Liver (tissue), 9 donors: ENCODE results near the gene WFS1. TPM values are rescaled to one million over a fixed set of nuclear protein-coding genes. Genes with fewer than 3 reads are reported as not detected.

Experiments
- DNase-seq: peaks from one replicate; pipeline ENCODE4 v3.0.0-alpha.2; 2017; ENCODE audit warnings: low spot score
- H3K27ac ChIP-seq, 2 donors: one replicate each; pipeline ENCODE4 v1.7.0; 2013; ENCODE audit warnings: inconsistent platforms in 2 of 2, low read length in 2 of 2, control low read depth in 1 of 2, low read depth in 1 of 2, mild to moderate bottlenecking in 1 of 2
- H3K27me3 ChIP-seq, 4 donors: one replicate each; pipeline versions ENCODE4 v1.6.1 to v1.7.0; 2013; ENCODE audit warnings: low read length in 3 of 4, inconsistent platforms in 1 of 4, mild to moderate bottlenecking in 1 of 4, moderate library complexity in 1 of 4; ENCODE audit not compliant: control insufficient read depth in 4 of 4, insufficient read depth in 4 of 4
- H3K36me3 ChIP-seq, 4 donors: one replicate each; pipeline versions ENCODE4 v1.6.1 to v1.7.0; 2013; ENCODE audit warnings: low read length in 3 of 4, mild to moderate bottlenecking in 3 of 4, low read depth in 1 of 4, moderate library complexity in 1 of 4; ENCODE audit not compliant: control insufficient read depth in 4 of 4, insufficient read depth in 3 of 4
- H3K4me1 ChIP-seq, 4 donors: one replicate each; pipeline versions ENCODE4 v1.6.1 to v1.7.0; 2013; ENCODE audit warnings: low read length in 3 of 4, mild to moderate bottlenecking in 3 of 4, moderate library complexity in 1 of 4; ENCODE audit not compliant: control insufficient read depth in 4 of 4, insufficient read depth in 4 of 4
- H3K4me3 ChIP-seq, 3 donors: one replicate each; pipeline versions ENCODE4 v1.6.1 to v1.7.0; 2013; ENCODE audit warnings: low read length in 3 of 3, control low read depth in 1 of 3, low read depth in 1 of 3, mild to moderate bottlenecking in 1 of 3
- H3K9ac ChIP-seq, 2 donors: one replicate each; pipeline ENCODE4 v1.7.0; 2013; ENCODE audit warnings: low read length in 2 of 2, mild to moderate bottlenecking in 2 of 2, moderate library complexity in 2 of 2, control low read depth in 1 of 2, low read depth in 1 of 2
- H3K9me3 ChIP-seq, 4 donors: one replicate each; pipeline versions ENCODE4 v1.6.1 to v1.7.0; 2013; ENCODE audit warnings: low read length in 3 of 4; ENCODE audit not compliant: control insufficient read depth in 4 of 4
- ATF3 ChIP-seq: IDR thresholded peaks from 2 replicates; pipeline ENCODE4 v1.6.1; 2016; ENCODE audit warnings: antibody characterized with exemption
- EGR1 ChIP-seq, 2 donors: IDR thresholded peaks; 2 replicates each; pipeline ENCODE4 v1.6.1; 2016 to 2018; ENCODE audit warnings: antibody characterized with exemption in 2 of 2, low read depth in 2 of 2
- FOXA1 ChIP-seq: IDR thresholded peaks from 2 replicates; pipeline ENCODE4 v1.6.1; 2016; ENCODE audit warnings: antibody characterized with exemption
- GABPA ChIP-seq, 2 donors: IDR thresholded peaks in 1 of 2; conservative IDR thresholded peaks in 1 of 2; 2 replicates each; pipeline ENCODE4 v1.6.1; 2016; ENCODE audit warnings: antibody characterized with exemption in 2 of 2, mild to moderate bottlenecking in 1 of 2, moderate library complexity in 1 of 2
- HNF4A ChIP-seq, 2 donors: conservative IDR thresholded peaks; 2 replicates each; pipeline ENCODE4 v1.6.1; 2016; ENCODE audit warnings: antibody characterized with exemption in 2 of 2, mild to moderate bottlenecking in 2 of 2
- HNF4G ChIP-seq: IDR thresholded peaks from 2 replicates; pipeline ENCODE4 v1.6.1; 2016; ENCODE audit warnings: antibody characterized with exemption
- JUND ChIP-seq, 2 donors: IDR thresholded peaks; 2 replicates each; pipeline ENCODE4 v1.6.1; 2016; ENCODE audit warnings: antibody characterized with exemption in 2 of 2
- MAX ChIP-seq: IDR thresholded peaks from 2 replicates; pipeline ENCODE4 v1.6.1; 2016; ENCODE audit warnings: antibody characterized with exemption
- NR2F2 ChIP-seq: IDR thresholded peaks from 2 replicates; pipeline ENCODE4 v1.6.1; 2016; ENCODE audit warnings: antibody characterized with exemption
- RAD21 ChIP-seq, 2 donors: IDR thresholded peaks; 2 replicates each; pipeline ENCODE4 v1.6.1; 2016; ENCODE audit warnings: antibody characterized with exemption in 2 of 2, mild to moderate bottlenecking in 2 of 2
- REST ChIP-seq: IDR thresholded peaks from 2 replicates; pipeline ENCODE4 v1.6.1; 2016; ENCODE audit warnings: antibody characterized with exemption, mild to moderate bottlenecking
- RXRA ChIP-seq, 2 donors: IDR thresholded peaks; 2 replicates each; pipeline ENCODE4 v1.6.1; 2017 to 2018; ENCODE audit warnings: antibody characterized with exemption in 2 of 2, mild to moderate bottlenecking in 1 of 2
- SP1 ChIP-seq: IDR thresholded peaks from 2 replicates; pipeline ENCODE4 v1.6.1; 2018; ENCODE audit warnings: antibody characterized with exemption, mild to moderate bottlenecking
- TAF1 ChIP-seq: conservative IDR thresholded peaks from 2 replicates; pipeline ENCODE4 v1.6.1; 2016; ENCODE audit warnings: antibody characterized with exemption, mild to moderate bottlenecking
- YY1 ChIP-seq: IDR thresholded peaks from 2 replicates; pipeline ENCODE4 v1.6.1; 2016; ENCODE audit warnings: antibody characterized with exemption, mild to moderate bottlenecking
- ZBTB33 ChIP-seq: IDR thresholded peaks from 2 replicates; pipeline ENCODE4 v1.6.1; 2016; ENCODE audit warnings: antibody characterized with exemption
- WGBS: extraction: QIAGEN DNeasy Blood & Tissue Kit; methylation state at CpG from one replicate; pipeline ENCODE4 v1.1.7; 2013; 5-methylcytosine and 5-hydroxymethylcytosine counted together
- polyA plus RNA-seq, 2 donors: library from polyadenylated mRNA; stranded (reverse) in 1 of 2; unstranded in 1 of 2; fragments of 200-250 nt in 1 of 2; fragments of >200 nt in 1 of 2; fragmentation: Nextera tagmentation in 1 of 2; extraction: Ambion mirVana in 1 of 2; gene quantifications; one replicate each; pipeline versions ENCODE4 v1.2.1 to v1.2.3, GENCODE V29; 2013 to 2015
- total RNA-seq, 2 donors: library from RNA; depleted of rRNA; stranded (reverse); fragments of >200 nt; gene quantifications; one replicate each; pipeline ENCODE4 v1.2.3, GENCODE V29; 2014
- donor health status: healthy.
- donor health status: healthy.
- donor health status: healthy.
- donor health status: healthy.
- donor health status: healthy.

WFS1 gene
- total and polyA plus RNA-seq, 4 donors, result 6.0 to 23.9 (median 13.0) TPM

- TF ChIP-seq REST, result no peak
- no peak for TF ChIP-seq GABPA (IDR thresholded peaks at IDR 0.05 in 1 of 2, conservative IDR thresholded peaks at IDR 0.05 in 1 of 2)
- no peak for TF ChIP-seq FOXA1
- TF ChIP-seq HNF4G, result no peak
Observed at GRCh38 chr4:6335040-6335590, 65.5 kb downstream of the WFS1 start (continued).

DNA sequence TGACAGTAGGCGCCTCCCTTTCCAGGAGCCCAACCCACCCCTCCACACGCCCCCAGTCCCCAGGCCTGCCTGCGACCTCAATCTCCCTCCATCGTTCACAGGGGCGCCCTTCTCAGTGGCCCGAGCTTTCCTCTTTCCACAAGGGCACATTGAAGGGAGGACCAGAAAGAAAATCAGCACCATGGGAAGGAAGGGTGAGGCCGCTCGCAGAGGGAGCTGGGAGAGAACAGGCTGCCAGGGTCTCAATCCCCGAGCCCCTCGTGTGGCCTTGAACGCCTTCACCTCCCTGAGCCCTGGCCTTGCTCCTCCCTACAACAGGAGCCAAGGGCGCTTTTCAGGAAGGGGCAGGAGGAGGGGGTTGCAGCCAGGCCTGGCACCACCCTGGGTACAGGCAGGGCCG, 66.5 kb downstream of the WFS1 start:
- no peaks in the 10 kb centered on the region for H3K27me3 ChIP-seq

More for the DNA sequence above, 66.5 kb downstream of the WFS1 start:
- Histone ChIP-seq H3K4me1 (peaks cover 0 to 4% (median 0%) of the 10 kb centered on the region in 4 donors), H3K36me3 (no peaks in the 10 kb centered on the region), H3K4me3 (no peak overlapping the region), H3K9ac (no peak overlapping the region), H3K27ac (no peak overlapping the region), H3K9me3 (peaks cover 0 to 2% (median 0%) of the 10 kb centered on the region in 4 donors)
- WGBS, result 77% methylated on average over 13 of the region's 13 CpGs
- TF ChIP-seq ATF3 (no peak), HNF4A (conservative IDR thresholded peaks at IDR 0.05) (no peak), NR2F2 (no peak), HNF4G (no peak), MAX (no peak), SP1 (no peak), RAD21 (IDR thresholded peaks at IDR 0.05) (no peak), TAF1 (no peak), EGR1 (IDR thresholded peaks at IDR 0.05; ENCODE audit: low read depth in 2 of 2) (no peak), JUND (IDR thresholded peaks at IDR 0.05) (no peak), RXRA (IDR thresholded peaks at IDR 0.05) (no peak), ZBTB33 (no peak), YY1 (no peak)
- DNase-seq, result no peak
